Osteoblast (primary cell): ENCODE measurements around the gene ART5. TPM values are rescaled to one million over a fixed set of nuclear protein-coding genes. Genes with fewer than 3 reads are reported as not detected.
"Not testable (repeated sequence)": the region's sequence is repeated elsewhere in the genome, so short reads cannot be mapped to it uniquely, and the experiment has no call there.

Experiments
- DNase-seq: peaks from one replicate; pipeline ENCODE4 v3.0.0; 2011; ENCODE audit warnings: low spot score, mixed read lengths; ENCODE audit not compliant: insufficient read length; ENCODE audit errors: missing footprints
- H2AFZ ChIP-seq: 2 replicates; pipeline ENCODE4 v1.6.0; 2011; ENCODE audit warnings: mild to moderate bottlenecking, low read length
- H3K27ac ChIP-seq: 2 replicates; pipeline ENCODE4 v1.5.1; 2011; ENCODE audit warnings: mild to moderate bottlenecking, low read depth, low read length, moderate library complexity
- H3K27me3 ChIP-seq: 2 replicates; pipeline ENCODE4 v1.6.0; 2012; ENCODE audit warnings: mild to moderate bottlenecking, control low read depth, inconsistent platforms, low read length, moderate library complexity; ENCODE audit not compliant: insufficient read depth
- H3K36me3 ChIP-seq: 2 replicates; pipeline ENCODE4 v1.5.1; 2011; ENCODE audit warnings: mild to moderate bottlenecking, low read length, control low read depth, moderate library complexity; ENCODE audit not compliant: insufficient read depth
- H3K4me1 ChIP-seq: 2 replicates; pipeline ENCODE4 v1.5.1; 2011; ENCODE audit warnings: mild to moderate bottlenecking, low read length, control low read depth, moderate library complexity; ENCODE audit not compliant: insufficient read depth
- H3K4me2 ChIP-seq: 2 replicates; pipeline ENCODE4 v1.6.0; 2011; ENCODE audit warnings: mild to moderate bottlenecking, low read length; ENCODE audit not compliant: insufficient read depth
- H3K4me3 ChIP-seq: fragments of 200-600 bp; sonication (generic); 3 replicates; pipeline ENCODE4 v1.5.1; 2012; ENCODE audit warnings: mild to moderate bottlenecking, low read length, inconsistent platforms; ENCODE audit not compliant: insufficient read depth
- H3K79me2 ChIP-seq: 2 replicates; pipeline ENCODE4 v1.6.0; 2012; ENCODE audit warnings: mild to moderate bottlenecking, low read length, control low read depth, inconsistent platforms; ENCODE audit not compliant: insufficient read depth
- H3K9me3 ChIP-seq: 2 replicates; pipeline ENCODE4 v1.5.1; 2011; ENCODE audit warnings: low read depth, low read length, control low read depth
- H4K20me1 ChIP-seq: 2 replicates; pipeline ENCODE4 v1.6.0; 2012; ENCODE audit warnings: mild to moderate bottlenecking, low read length, control low read depth; ENCODE audit not compliant: insufficient read depth
- CTCF ChIP-seq: IDR thresholded peaks from 2 replicates; pipeline ENCODE4 v1.5.1; 2011; ENCODE audit warnings: mild to moderate bottlenecking, low read depth, low read length, moderate library complexity; ENCODE audit errors: extremely low read depth
- total RNA-seq: library from RNA; depleted of rRNA; stranded (reverse); fragments of >200 nt; gene quantifications from 2 replicates; pipeline ENCODE4 v1.2.3, GENCODE V29; 2012

Gene ART5
- total RNA-seq, 1 donor = 0.36 TPM

GRCh38 chr11:3658252-3658651 lies 16.5 kb upstream of the ART5 start:
- Histone ChIP-seq H3K27ac (no peak overlapping the region), H3K4me2 (no peak overlapping the region), H3K4me1 (no peaks in the 10 kb centered on the region), H3K4me3 (no peak overlapping the region), H2AFZ (no peak overlapping the region), H3K27me3 (peaks cover 10% of the 10 kb centered on the region), H3K36me3 (no peaks in the 10 kb centered on the region), H4K20me1 (no peaks in the 10 kb centered on the region), H3K9me3 (no peaks in the 10 kb centered on the region), H3K79me2 (no peaks in the 10 kb centered on the region)
- DNase-seq = no peak
- TF ChIP-seq CTCF = no peak

- not testable (repeated sequence) for H3K27ac ChIP-seq, H3K79me2 ChIP-seq, H3K4me3 ChIP-seq, DNase-seq, H4K20me1 ChIP-seq, H3K9me3 ChIP-seq, H3K4me2 ChIP-seq, H2AFZ ChIP-seq, H3K4me1 ChIP-seq, H3K36me3 ChIP-seq
- peaks cover 10% of the 10 kb centered on the region for H3K27me3 ChIP-seq
These were observed 15.5 kb upstream of the ART5 start for GRCh38 chr11:3657331-3657730.

GRCh38 chr11:3655547-3655946 lies 13.8 kb upstream of the ART5 start:
- Histone ChIP-seq H3K27ac (no peak overlapping the region), H3K4me3 (no peak overlapping the region), H3K36me3 (no peaks in the 10 kb centered on the region), H3K4me1 (no peaks in the 10 kb centered on the region), H4K20me1 (no peaks in the 10 kb centered on the region), H3K27me3 (peaks cover 10% of the 10 kb centered on the region), H3K4me2 (no peak overlapping the region), H3K9me3 (no peaks in the 10 kb centered on the region), H2AFZ (no peak overlapping the region), H3K79me2 (no peaks in the 10 kb centered on the region)
- no peak for TF ChIP-seq CTCF
- no peak for DNase-seq

GRCh38 chr11:3652514-3652913 lies 10.7 kb upstream of the ART5 start:
- H3K36me3 ChIP-seq = not testable (repeated sequence)

GRCh38 chr11:3649374-3649773 lies 7.6 kb upstream of the ART5 start:
- not testable (repeated sequence) for H3K9me3 ChIP-seq, H3K79me2 ChIP-seq, H3K36me3 ChIP-seq, H3K4me3 ChIP-seq, H3K4me1 ChIP-seq, DNase-seq, H3K4me2 ChIP-seq, H2AFZ ChIP-seq, H3K27ac ChIP-seq, H4K20me1 ChIP-seq
- peaks cover 20% of the 10 kb centered on the region for H3K27me3 ChIP-seq

More at GRCh38 chr11:3652514-3652913, 10.7 kb upstream of the ART5 start:
- not testable (repeated sequence) for H3K4me3 ChIP-seq, H3K9me3 ChIP-seq, H2AFZ ChIP-seq, H3K4me2 ChIP-seq, DNase-seq, H4K20me1 ChIP-seq, H3K27ac ChIP-seq, H3K4me1 ChIP-seq, H3K79me2 ChIP-seq
- H3K27me3 ChIP-seq = peaks cover 21% of the 10 kb centered on the region

- H3K4me3 ChIP-seq, H3K79me2 ChIP-seq, H4K20me1 ChIP-seq, H3K36me3 ChIP-seq, H3K9me3 ChIP-seq, DNase-seq, H3K27ac ChIP-seq, H2AFZ ChIP-seq, H3K4me2 ChIP-seq, H3K4me1 ChIP-seq: not testable (repeated sequence)
- peaks cover 22% of the 10 kb centered on the region for H3K27me3 ChIP-seq
These were observed 7.1 kb upstream of the ART5 start for GRCh38 chr11:3648843-3649242.
